HG03439 (cell line): Measurements from ENCODE around the gene TMEM150A.
"Not testable (repeated sequence)": the region's sequence is repeated elsewhere in the genome, so short reads cannot be mapped to it uniquely, and the experiment has no call there.

Source experiments
- ATAC-seq: cut with Tn5 transposase; IDR thresholded peaks from one replicate; pipeline ENCODE4 v1.9.1; 2021; ENCODE audit warnings: mild to moderate bottlenecking, moderate library complexity; ENCODE audit not compliant: unreplicated experiment

TMEM150A gene

DNA sequence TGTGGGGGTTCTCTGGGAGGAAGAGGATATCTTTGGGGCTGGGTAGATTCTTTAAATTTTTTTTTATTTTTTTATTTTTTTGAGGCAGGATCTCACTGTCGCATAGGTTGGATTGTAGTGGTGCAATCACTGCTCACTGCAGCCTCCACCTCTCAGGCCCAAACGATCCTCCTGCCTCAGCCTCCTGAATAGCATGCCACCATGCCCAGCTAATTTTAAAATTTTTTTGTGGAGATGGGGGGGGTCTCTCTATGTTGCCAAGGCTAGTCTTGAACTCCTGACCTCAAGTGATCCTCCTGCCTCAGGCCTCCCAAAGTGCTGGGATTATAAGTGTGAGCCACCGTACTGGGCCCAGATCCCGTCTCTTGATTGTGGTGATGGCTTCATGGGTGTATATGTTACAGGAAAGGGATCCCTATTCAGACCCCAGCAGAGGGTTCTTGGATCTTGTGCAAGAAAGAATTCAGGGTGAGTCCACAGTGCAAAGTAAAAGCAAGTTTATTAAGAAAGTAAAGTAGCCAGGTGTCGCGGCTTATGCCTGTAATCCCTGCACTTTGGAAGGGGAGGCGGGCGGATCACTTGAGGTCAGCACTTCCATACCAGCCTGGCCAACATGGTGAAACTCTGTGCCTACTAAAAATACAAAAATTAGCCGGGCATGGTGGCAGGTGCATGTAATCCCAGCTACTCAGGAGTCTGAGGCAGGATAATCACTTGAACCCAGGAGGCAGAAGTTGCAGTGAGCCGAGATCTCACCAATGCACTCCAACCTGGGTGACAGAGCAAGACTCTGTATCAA is 11.4 kb upstream of the TMEM150A start:
- no peak for ATAC-seq

DNA sequence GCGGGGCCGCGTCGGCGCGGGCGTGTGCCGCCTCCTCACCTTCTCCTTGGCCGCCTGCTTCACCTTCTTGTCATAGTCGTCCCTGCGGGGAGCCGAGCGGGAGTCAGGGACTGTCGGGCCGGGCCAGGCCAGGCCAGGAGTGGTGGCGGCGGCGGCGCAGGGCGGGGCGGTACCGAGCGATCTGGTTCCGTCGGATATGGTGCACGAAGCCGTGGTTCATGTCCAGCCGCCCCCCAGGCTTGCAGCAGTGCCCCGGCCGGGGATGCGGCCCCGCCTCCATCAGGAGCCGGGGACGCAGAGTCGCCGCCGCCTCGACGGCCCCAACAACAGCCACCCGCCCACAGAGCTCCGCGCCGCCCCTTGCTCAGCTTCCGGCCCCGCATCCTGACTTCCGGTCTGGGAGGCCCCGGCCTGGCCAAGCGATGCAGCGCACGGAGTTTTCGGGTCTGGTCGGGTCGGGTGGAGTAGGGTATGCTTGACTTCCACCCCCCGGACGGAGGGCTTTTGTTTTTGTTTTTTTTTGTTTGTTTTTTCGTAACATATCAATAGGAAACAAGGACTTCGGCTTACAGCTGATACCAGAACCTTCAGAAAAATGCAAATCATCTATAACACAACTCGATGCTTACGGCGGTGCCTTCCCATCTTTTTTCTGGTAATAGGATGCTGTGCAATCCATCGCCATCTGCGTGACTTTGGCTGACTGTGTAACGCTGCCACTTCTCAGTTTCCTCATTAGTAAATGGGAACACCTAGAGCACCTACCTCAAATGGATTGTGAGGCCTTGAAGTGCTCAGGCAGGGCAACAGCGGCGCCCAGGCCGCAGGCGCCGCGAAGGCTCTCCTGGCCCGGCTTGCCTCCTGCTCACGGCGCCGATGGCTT is 9.4 kb upstream of the TMEM150A start, which contains the start of gene C2orf68:
Gene C2orf68, minus strand, starts transcription at position 362 of the 883 bp plus-strand sequence. Its CDS starts 82 bp downstream, at position 280.
- ATAC-seq = peak; percentile 77

DNA sequence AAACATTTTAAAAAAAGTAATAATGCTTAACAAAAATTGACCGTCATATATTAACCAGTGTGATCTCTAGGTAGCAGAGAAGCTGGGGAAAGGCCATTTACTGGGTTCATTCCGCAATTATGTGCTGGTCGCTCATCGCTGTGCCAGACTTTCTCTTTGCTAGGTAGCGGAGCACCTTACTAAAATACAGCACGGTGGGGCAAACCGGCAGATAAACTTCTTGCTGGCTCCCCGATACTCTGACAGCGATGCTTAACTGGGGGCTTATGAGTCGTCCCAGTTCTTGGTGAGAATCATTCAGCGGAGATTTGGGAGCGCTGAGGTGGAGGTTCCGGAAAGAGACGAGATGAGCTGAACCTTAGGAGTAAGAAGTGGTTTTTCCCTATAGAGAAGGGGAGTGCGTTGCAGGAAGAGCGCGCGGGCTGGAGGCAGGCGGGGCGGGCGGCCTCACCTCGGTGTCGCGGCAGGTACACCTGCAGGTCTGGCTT is 8.8 kb upstream of the TMEM150A start:
- peak; percentile 15 for ATAC-seq

- no peak for ATAC-seq
Observed at GRCh38 chr2:85607268-85608215, 5.0 kb upstream of the TMEM150A start.

- ATAC-seq = no peak
Observed at GRCh38 chr2:85606116-85606455, 3.6 kb upstream of the TMEM150A start.

DNA sequence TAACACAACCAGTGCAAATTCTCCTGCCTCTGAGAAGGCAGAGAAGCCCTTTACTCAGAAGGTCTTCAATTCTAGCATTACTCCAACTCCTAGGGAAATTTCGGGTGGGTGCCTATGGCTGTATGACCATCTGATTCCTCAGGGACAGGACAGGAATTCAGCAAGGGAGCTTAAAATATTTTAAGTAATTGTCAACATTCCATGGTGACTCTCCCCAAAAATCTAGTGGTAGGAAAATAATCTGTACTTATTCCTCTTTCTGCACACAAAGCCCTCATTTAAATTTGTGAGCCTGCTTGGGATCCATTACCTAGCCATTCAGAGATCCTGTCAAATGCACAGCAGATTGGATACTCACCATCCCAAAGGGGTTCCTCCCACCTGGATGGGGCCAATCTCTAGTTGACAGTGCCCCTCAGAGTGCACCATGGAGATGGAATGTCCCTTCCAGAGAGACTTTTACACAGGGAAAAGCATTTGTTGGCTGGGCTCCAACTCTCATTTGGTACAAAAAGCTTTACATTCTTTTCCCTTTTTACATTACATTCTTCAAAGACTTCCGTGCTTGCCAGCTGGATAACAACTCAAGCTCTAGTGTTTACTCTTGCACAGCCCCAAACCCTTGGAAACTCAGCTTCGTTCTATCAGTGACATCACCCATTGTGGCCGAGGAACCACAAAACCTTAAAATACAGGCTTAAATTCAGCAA is 3.1 kb upstream of the TMEM150A start:
- no peak for ATAC-seq

DNA sequence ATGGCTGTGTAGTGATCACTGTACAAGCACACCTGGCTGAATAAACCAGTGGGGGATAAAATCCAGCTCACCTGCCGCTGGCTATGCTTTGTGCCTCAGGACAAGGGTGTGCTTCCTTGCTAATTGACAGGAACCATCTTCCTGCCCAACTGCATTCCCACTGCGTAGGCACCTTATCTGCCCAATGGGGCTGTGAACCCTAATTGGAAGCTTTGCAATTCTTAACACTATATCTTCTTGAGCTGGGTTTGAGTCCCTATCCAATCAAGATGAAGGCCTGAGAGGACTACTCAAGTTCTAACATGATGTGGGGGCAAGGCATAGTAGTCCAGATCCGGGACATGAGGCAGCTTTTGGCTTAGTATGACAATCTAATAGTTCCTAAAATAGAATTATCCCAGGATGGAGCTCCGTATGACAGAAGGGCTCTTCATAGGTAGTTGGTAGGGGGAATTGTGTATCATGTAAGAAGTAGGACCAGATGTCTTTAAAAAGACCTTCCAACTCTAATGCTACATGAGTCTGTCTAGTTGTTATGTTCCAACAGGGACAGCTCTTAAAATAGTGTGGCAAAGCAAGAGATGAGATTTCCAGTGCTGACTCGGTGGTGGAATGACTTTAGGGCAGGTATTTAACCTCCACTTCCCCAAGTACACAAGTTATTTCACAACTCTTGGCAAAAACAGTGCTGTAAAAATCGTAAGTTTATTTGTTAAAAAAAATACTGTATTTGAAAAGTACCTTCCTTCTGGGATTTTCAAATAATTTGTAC is 2.3 kb upstream of the TMEM150A start:
- ATAC-seq = no peak

DNA sequence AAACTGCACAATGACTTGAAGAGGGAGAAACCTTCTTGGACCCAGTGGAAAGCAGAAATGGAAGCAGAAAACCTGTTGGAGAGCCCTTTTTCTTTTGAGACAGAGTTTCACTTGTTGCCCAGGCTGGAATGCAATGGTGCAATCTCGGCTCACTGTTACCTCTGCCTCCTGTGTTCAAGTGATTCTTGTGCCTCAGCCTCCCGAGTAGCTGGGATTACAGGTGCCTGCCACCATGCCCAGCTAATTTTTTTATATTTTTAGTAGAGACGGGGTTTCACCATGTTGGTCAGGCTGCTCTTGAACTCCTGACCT is 1.6 kb upstream of the TMEM150A start:
- not testable (repeated sequence) for ATAC-seq

DNA sequence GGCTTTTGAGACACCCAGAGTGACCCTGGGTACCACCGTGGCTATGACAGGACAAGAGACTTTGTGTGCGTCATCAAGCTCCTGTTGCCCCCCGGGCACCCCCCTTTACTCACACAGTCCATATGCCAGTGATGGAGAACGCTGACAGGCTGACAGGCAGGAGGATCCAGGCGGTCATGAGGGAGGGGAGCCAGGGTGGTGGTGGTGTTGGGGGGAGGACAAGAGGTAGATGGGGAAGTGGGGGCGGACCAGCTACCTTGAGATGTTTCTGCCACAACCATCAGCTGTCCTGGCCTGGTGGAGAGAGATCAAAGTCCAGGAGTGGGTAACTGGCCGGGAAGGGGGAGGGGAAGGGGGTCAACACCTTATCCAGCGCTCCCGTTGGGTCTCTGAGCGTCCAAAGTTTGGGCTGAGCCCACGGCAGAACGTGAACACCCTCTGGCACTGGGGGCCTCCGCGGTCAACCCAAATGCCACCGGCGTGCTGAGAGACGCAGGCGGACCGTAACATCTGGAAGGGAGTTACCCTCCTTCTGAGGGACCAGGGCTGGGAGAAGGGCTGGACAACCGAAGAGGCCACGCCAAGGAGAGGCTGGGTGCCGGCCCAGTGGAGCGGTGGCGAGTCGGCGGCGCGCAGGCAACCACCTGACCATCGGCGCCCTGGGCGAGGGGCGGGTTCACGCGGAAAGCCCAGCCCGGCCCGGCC is 575 bp downstream of the TMEM150A start:
- peak; percentile 37 for ATAC-seq

GRCh38 chr2:85600951-85601770 is 1.3 kb downstream of the TMEM150A start:
- no peak for ATAC-seq

DNA sequence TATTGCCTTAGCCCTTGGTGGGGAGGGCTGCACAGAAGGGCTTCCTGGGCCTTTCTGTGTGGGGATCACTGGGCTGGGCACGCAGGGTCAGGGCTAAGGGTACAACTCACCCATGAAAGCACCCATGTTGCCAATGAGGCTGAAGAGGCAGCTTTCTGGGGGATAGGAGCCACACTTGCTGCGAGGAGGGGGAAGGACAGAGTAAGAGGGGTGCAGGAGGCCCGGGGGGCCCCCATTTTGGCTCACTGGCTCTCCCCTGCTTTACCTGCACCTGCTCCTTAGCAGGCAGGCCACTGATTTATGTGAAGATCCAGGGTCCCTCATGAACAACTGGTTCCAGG is 2.3 kb downstream of the TMEM150A start:
- no peak for ATAC-seq

DNA sequence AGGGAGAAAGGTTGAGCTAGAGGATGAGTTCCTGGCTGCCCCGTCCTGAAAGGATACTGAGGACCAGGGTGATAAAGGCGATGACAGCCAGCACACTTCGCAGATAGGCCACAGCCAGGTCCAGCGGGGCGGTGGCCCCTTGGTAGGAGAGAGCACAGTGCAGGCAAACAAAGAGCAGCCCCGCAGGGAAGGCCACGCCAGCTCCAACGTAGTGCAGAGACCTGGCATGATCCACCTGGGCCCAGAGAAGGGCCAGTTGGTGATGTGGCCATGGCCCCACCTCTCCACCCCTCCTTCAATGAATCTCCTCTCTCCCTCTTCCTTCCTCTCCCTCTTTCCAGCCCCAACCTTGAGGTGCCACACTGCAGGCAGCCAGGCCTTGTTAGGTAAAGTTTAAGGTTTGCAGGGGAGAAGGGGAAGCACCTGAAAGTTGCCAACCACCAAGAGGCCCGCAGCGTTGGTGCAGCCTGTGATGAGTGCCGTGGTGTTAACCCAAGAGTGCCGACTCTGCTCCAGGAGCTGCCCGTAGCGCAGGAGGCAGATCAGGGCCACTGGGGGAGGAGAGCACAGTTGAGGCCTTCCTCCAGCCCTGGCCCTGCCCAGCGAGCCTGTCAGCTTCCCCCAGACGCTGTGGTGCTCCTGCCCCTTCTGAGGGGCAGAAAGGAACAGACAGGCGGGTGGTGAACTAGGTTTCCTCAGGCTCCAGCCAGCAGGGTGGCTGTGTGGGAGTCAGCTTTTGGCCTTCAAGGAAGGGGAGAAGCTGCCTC is 2.8 kb downstream of the TMEM150A start:
- ATAC-seq = no peak

DNA sequence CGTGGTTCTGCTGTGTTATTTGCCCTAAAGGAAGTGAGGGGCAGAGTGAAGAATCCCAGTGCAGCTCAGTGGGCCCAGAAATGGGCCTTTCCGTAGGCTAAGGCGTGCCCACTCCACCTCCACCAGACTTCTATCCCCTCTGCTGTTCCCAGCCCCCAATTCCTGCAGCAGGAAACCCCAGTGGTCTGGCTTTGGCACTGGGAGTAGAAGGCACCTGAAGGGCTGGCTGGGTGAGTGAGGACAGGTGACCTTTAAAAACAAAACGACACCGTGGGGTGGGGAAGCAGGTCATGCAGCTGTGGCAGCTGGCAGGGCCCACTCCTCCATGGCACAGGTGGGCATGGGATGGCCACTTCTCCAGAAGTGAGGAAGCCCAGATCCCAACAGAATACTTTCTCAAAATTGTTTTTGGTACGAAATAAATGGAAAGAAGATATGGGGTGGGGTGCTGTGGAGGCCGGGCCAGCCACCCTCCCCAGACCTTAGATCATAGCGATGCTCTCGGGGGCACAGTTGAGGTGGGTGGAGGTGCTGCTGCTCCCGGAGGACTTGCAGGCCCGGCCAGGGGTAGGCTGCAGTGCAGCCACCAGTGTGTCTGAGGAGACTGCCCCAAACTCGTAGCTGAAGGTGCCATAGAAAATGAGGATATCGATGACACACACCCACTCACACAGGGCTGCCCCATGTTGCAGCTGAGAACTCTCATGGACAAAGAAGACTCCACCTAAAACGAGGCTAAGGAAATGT is 3.7 kb downstream of the TMEM150A start:
- no peak for ATAC-seq

DNA sequence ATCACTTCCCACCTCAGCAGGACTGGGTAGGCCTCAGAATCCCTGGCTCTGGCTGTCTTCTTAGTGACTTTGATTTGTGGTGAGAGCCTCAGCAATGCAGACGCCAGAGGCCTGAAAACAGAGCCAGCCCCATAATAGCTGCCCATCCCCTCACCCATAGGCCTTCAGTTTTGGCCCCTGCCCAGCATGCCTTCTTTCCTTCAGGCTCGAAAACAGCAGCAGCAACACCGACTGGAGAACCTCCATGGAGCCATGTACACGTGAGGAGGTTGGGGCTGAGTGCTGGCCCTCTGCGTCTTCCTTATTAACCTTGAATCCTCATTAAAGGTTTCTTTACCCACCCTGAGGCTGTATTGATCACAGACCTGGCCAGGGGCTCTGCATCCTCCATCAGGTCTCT is 5.3 kb downstream of the TMEM150A start:
- ATAC-seq = no peak

DNA sequence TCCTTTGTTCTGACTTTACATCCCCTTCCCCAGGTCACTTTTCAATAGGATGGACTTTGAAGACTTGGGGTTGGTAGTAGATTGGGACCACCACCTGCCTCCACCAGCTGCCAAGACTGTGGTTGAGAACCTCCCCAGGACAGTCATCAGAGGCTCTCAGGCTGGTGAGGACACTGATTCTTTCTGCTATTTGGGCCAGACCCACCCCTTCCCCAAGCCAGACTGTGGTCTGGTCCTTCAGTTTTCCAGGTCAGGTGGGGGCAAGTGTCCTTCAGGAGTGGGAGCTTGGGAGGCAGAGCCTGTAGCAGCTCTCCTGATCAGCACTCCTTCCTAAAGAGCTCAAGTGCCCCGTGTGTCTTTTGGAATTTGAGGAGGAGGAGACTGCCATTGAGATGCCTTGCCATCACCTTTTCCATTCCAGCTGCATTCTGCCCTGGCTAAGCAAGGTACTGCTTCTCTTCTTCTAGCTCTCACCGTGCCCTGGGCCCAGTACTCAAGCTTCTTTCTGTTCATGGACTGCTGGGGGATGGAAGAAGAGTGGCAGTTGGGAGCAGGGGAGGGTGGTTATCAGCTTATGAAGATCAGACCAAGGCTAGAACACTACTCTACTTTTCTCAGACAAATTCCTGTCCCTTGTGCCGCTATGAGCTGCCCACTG is 5.9 kb downstream of the TMEM150A start:
- no peak for ATAC-seq

DNA sequence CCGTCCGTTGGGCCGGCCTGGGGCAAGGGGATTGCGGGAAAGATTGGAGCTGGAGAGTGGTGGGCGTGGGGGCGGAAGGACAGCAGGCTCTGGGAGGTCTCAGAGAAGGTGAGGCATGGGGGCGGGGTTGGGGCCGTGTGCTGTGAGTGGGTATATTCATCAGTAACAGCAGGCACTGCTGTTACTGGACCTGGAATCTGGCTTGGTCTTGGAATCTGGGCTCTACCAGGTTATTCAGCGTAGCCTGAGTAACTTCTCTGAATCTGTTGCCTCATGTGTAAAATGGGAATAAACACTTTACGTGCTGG is 6.5 kb downstream of the TMEM150A start:
- no peak for ATAC-seq
